H9 (cell line): Measurements from ENCODE around the gene ZC3HAV1L. TPM values are rescaled to one million over a fixed set of nuclear protein-coding genes. Genes with fewer than 3 reads are reported as not detected.

Experiments
- DNase-seq: peaks from one replicate; pipeline ENCODE4 v3.0.0-alpha.2; 2017
- H2AFZ ChIP-seq: one replicate; pipeline ENCODE4 v1.6.1; 2013; ENCODE audit warnings: mild to moderate bottlenecking, low read length, control low read depth, moderate library complexity
- H2AK5ac ChIP-seq: 2 replicates; pipeline ENCODE4 v1.6.1; 2013; ENCODE audit warnings: low read length, control low read depth, mixed read lengths; ENCODE audit not compliant: insufficient read length
- H2BK120ac ChIP-seq: one replicate; pipeline ENCODE4 v1.6.1; 2013; ENCODE audit warnings: low read depth, mild to moderate bottlenecking, low read length, control low read depth, inconsistent platforms; ENCODE audit not compliant: poor library complexity, severe bottlenecking
- H2BK12ac ChIP-seq: 2 replicates; pipeline ENCODE4 v1.6.1; 2013; ENCODE audit warnings: low read length, control low read depth, mixed read lengths, low read depth; ENCODE audit not compliant: insufficient read length
- H2BK15ac ChIP-seq: 2 replicates; pipeline ENCODE4 v1.6.1; 2013; ENCODE audit warnings: low read depth, low read length, control low read depth
- H2BK20ac ChIP-seq: one replicate; pipeline ENCODE4 v1.6.1; 2013; ENCODE audit warnings: low read depth, mild to moderate bottlenecking, low read length, control low read depth, inconsistent platforms; ENCODE audit not compliant: poor library complexity, severe bottlenecking
- H2BK5ac ChIP-seq: 2 replicates; pipeline ENCODE4 v1.6.1; 2013; ENCODE audit warnings: low read length, control low read depth, mixed read lengths; ENCODE audit not compliant: insufficient read length
- H3K14ac ChIP-seq: 2 replicates; pipeline ENCODE4 v1.6.1; 2013; ENCODE audit warnings: low read length, control low read depth; ENCODE audit not compliant: insufficient read depth
- H3K18ac ChIP-seq: 2 replicates; pipeline ENCODE4 v1.6.1; 2013; ENCODE audit warnings: low read depth, mild to moderate bottlenecking, mixed read lengths, low read length, control low read depth; ENCODE audit not compliant: insufficient read length
- H3K23ac ChIP-seq: 2 replicates; pipeline ENCODE4 v1.6.1; 2013; ENCODE audit warnings: low read length, control low read depth, mixed read lengths, low read depth; ENCODE audit not compliant: insufficient read length
- H3K23me2 ChIP-seq: 2 replicates; pipeline ENCODE4 v1.6.1; 2013; ENCODE audit warnings: low read depth, mild to moderate bottlenecking, mixed read lengths, low read length, control low read depth; ENCODE audit not compliant: insufficient read length, poor library complexity, severe bottlenecking
- H3K27ac ChIP-seq: 2 replicates; pipeline ENCODE4 v1.5.1; 2013; ENCODE audit warnings: low read length, control low read depth, mixed read lengths, low read depth; ENCODE audit not compliant: insufficient read length
- H3K27me3 ChIP-seq: 2 replicates; pipeline ENCODE4 v1.6.1; 2013; ENCODE audit warnings: low read length, control low read depth, inconsistent platforms; ENCODE audit not compliant: insufficient read depth
- H3K4ac ChIP-seq: 2 replicates; pipeline ENCODE4 v1.6.1; 2013; ENCODE audit warnings: low read depth, mild to moderate bottlenecking, control low read depth, inconsistent platforms, low read length, moderate library complexity
- H3K4me1 ChIP-seq: 2 replicates; pipeline ENCODE4 v1.6.1; 2013; ENCODE audit warnings: low read length, control low read depth, inconsistent platforms; ENCODE audit not compliant: insufficient read depth
- H3K4me2 ChIP-seq: 2 replicates; pipeline ENCODE4 v1.6.1; 2013; ENCODE audit warnings: low read length, control low read depth, mixed read lengths; ENCODE audit not compliant: insufficient read length, insufficient read depth
- H3K56ac ChIP-seq: 2 replicates; pipeline ENCODE4 v1.6.1; 2013; ENCODE audit warnings: low read depth, mild to moderate bottlenecking, mixed read lengths, low read length, control low read depth; ENCODE audit not compliant: insufficient read length
- H3K79me1 ChIP-seq: 2 replicates; pipeline ENCODE4 v1.6.1; 2013; ENCODE audit warnings: low read depth, mild to moderate bottlenecking, moderate library complexity, low read length, control low read depth, inconsistent platforms; ENCODE audit not compliant: insufficient read depth, poor library complexity, severe bottlenecking
- H3K79me2 ChIP-seq: 2 replicates; pipeline ENCODE4 v1.6.1; 2013; ENCODE audit warnings: low read length, control low read depth, inconsistent platforms; ENCODE audit not compliant: insufficient read depth
- H3K9ac ChIP-seq: 2 replicates; pipeline ENCODE4 v1.6.1; 2013; ENCODE audit warnings: low read length, control low read depth, mixed read lengths; ENCODE audit not compliant: insufficient read length; ENCODE audit errors: extremely low read depth
- H3K9me3 ChIP-seq: one replicate; pipeline ENCODE4 v1.6.1; 2013; ENCODE audit warnings: low read depth, low read length, inconsistent platforms; ENCODE audit not compliant: control insufficient read depth
- H3T11ph ChIP-seq: one replicate; pipeline ENCODE4 v1.6.1; 2013; ENCODE audit warnings: mild to moderate bottlenecking, low read length, control low read depth, inconsistent platforms
- H4K20me1 ChIP-seq: one replicate; pipeline ENCODE4 v1.6.1; 2013; ENCODE audit not compliant: control insufficient read depth, insufficient read length, insufficient read depth
- H4K5ac ChIP-seq: 2 replicates; pipeline ENCODE4 v1.6.1; 2013; ENCODE audit warnings: low read depth, mild to moderate bottlenecking, mixed read lengths, low read length, control low read depth; ENCODE audit not compliant: insufficient read length
- H4K8ac ChIP-seq: replicated peaks from 2 replicates; pipeline ENCODE4 v1.6.1; 2013; ENCODE audit warnings: low read length, control low read depth, mixed read lengths, low read depth; ENCODE audit not compliant: insufficient read length
- H4K91ac ChIP-seq: 2 replicates; pipeline ENCODE4 v1.6.1; 2013; ENCODE audit warnings: low read depth, mild to moderate bottlenecking, moderate library complexity, mixed read lengths, low read length, control low read depth; ENCODE audit not compliant: insufficient read length
- H3K27ac Mint-ChIP-seq, 3 experiments: 2 replicates in 2 of 3; 3 replicates in 1 of 3; pipeline ENCODE4 v1.8.0; 2020 to 2021; ENCODE audit warnings: mixed read lengths in 3 of 3, mild to moderate bottlenecking in 1 of 3, moderate library complexity in 1 of 3
- H3K27me3 Mint-ChIP-seq: 2 replicates; pipeline ENCODE4 v1.8.0; 2021; ENCODE audit warnings: low read depth, mild to moderate bottlenecking, moderate library complexity, mixed read lengths
- H3K36me3 Mint-ChIP-seq, 3 experiments: 2 replicates in 2 of 3; 3 replicates in 1 of 3; pipeline ENCODE4 v1.8.0; 2020 to 2021; ENCODE audit warnings: low read depth in 3 of 3, mixed read lengths in 3 of 3; ENCODE audit not compliant: insufficient read depth in 1 of 3
- H3K4me1 Mint-ChIP-seq, 2 experiments: 2 replicates each; pipeline ENCODE4 v1.8.0; 2020; ENCODE audit warnings: mixed read lengths in 2 of 2
- H3K4me3 Mint-ChIP-seq, 2 experiments: 2 replicates in 1 of 2; 3 replicates in 1 of 2; pipeline ENCODE4 v1.8.0; 2020 to 2021; ENCODE audit warnings: mild to moderate bottlenecking in 2 of 2, mixed read lengths in 2 of 2, moderate library complexity in 1 of 2
- H3K9me3 Mint-ChIP-seq, 2 experiments: 2 replicates in 1 of 2; 3 replicates in 1 of 2; pipeline ENCODE4 v1.8.0; 2020; ENCODE audit warnings: mild to moderate bottlenecking in 2 of 2, mixed read lengths in 2 of 2, moderate library complexity in 1 of 2
- CTCF ChIP-seq: fragments of 200-600 bp; sonication (generic); conservative IDR thresholded peaks from 3 replicates; pipeline ENCODE4 v1.8.0; 2021; ENCODE audit warnings: antibody characterized with exemption, mild to moderate bottlenecking
- WGBS: extraction: QIAGEN DNeasy Blood & Tissue Kit; methylation state at CpG from one replicate; pipeline ENCODE4 v1.1.7; 2013; ENCODE audit warnings: missing lambda C conversion rate, low lambda C conversion rate, mixed read lengths; ENCODE audit not compliant: insufficient read length; ENCODE audit errors: extremely low coverage; 5-methylcytosine and 5-hydroxymethylcytosine counted together
- total RNA-seq: library from RNA; stranded (reverse); gene quantifications from 2 replicates; pipeline ENCODE4 v1.2.1, GENCODE V29; 2021

The ZC3HAV1L gene
- total RNA-seq, 1 experiment from 2014 or later: not detected

- H2BK12ac ChIP-seq: no peak overlapping the region
- H2BK20ac ChIP-seq: no peak overlapping the region
- no peak for TF ChIP-seq CTCF
- H2BK120ac ChIP-seq: no peak overlapping the region
- no peak overlapping the region for H4K5ac ChIP-seq
- no peak overlapping the region for H2AFZ ChIP-seq
- H3K23me2 ChIP-seq: peaks cover 13% of the 10 kb centered on the region
- H2BK5ac ChIP-seq: no peak overlapping the region
- peaks cover 1 to 3% of the 10 kb centered on the region in 2 experiments; a peak in 2 of 5 replicates for H3K9me3 Mint-ChIP-seq
- H3K9ac ChIP-seq: no peak overlapping the region
- H4K8ac ChIP-seq: no peak overlapping the region
- H4K91ac ChIP-seq: no peak overlapping the region
- peaks cover 2% of the 10 kb centered on the region; the same call in 1 of the 2 replicates for H3K4me1 ChIP-seq
- H3K9me3 ChIP-seq: no peaks in the 10 kb centered on the region
- no peak overlapping the region for H3K27ac ChIP-seq
- no peak overlapping the region for H3K23ac ChIP-seq
- no peak overlapping the region for H3T11ph ChIP-seq
- H3K79me2 ChIP-seq: peaks cover 3% of the 10 kb centered on the region; the same call in 1 of the 2 replicates
- peak overlapping the region; percentile 57 to 76 for H3K4me3 Mint-ChIP-seq
- H3K4me2 ChIP-seq: peak overlapping the region; percentile 57
- DNase-seq: no peak
- H3K18ac ChIP-seq: no peak overlapping the region
- no peak overlapping the region for H3K27ac Mint-ChIP-seq
- peaks cover 7% of the 10 kb centered on the region for H3K27me3 Mint-ChIP-seq
- no CpG with 5 or more reads among the region's 14 CpGs for WGBS
- no peak overlapping the region for H2AK5ac ChIP-seq
- H3K27me3 ChIP-seq: no peaks in the 10 kb centered on the region; the same call in 1 of the 2 replicates
- no peak overlapping the region for H3K56ac ChIP-seq
- H3K4ac ChIP-seq: no peak overlapping the region
- no peaks in the 10 kb centered on the region for H4K20me1 ChIP-seq
- no peak overlapping the region; the same call in 1 of the 2 replicates for H2BK15ac ChIP-seq
- H3K4me1 Mint-ChIP-seq: peaks cover 31 to 32% of the 10 kb centered on the region in 2 experiments
- no peaks in the 10 kb centered on the region for H3K79me1 ChIP-seq
- H3K36me3 Mint-ChIP-seq: peaks cover 2 to 7% (median 3%) of the 10 kb centered on the region in 3 experiments; a peak in 4 of 7 replicates
- H3K14ac ChIP-seq: 0 out of 2 replicates have a peak overlapping the region, but pooled peaks have one; percentile 64
These were observed 53.6 kb downstream of the ZC3HAV1L start for GRCh38 chr7:138982204-138982623.
